ENCODE measurements around the gene DNAJC4. TPM values are rescaled to one million over a fixed set of nuclear protein-coding genes. Genes with fewer than 3 reads are reported as not detected.
A peak's percentile ranks its signal among the peaks of the same experiment; 100 is the strongest.

The DNAJC4 gene
- total and polyA plus RNA-seq, 11 donors: 31.2 to 123 (median 47.2) TPM

GRCh38 chr11:64229744-64230170 is 591 bp upstream of the DNAJC4 start:
- intact Hi-C loops (cut with DNase I): loop anchor here in 1 of 10 donors (5.0 kb wide), 1 partner anchor 42 kb away; the partner anchor contains the start of gene STIP1
- no peak for ATAC-seq
- DNase-seq: peak in 2 of 5 donors; percentile 28 to 47
- H3K36me3 ChIP-seq: no peaks in the 10 kb centered on the region
- 15 to 33% (median 31%) methylated on average over 6 to 13 of the region's 13 CpGs for WGBS, 4 donors
- H3K4me3 ChIP-seq: peak overlapping the region; percentile 48 to 86 (median 78)
- TF ChIP-seq CTCF (IDR thresholded peaks at IDR 0.05) (no peak), POLR2A (IDR thresholded peaks at IDR 0.05) (no peak)
- H3K27ac ChIP-seq: peak overlapping the region; percentile 92 to 98 (median 98)
- peaks cover 3 to 73% (median 53%) of the 10 kb centered on the region in 12 donors for H3K4me1 ChIP-seq
- no peaks in the 10 kb centered on the region for H3K9me3 ChIP-seq
- H3K27me3 ChIP-seq: no peaks in the 10 kb centered on the region

GRCh38 chr11:64230985-64231365 is 627 bp downstream of the DNAJC4 start:
- peak overlapping the region; percentile 48 to 86 (median 78) for H3K4me3 ChIP-seq
- H3K27me3 ChIP-seq: no peaks in the 10 kb centered on the region
- peaks cover 3 to 74% (median 54%) of the 10 kb centered on the region in 12 donors for H3K4me1 ChIP-seq
- H3K36me3 ChIP-seq: peaks cover 0 to under 1% (median 0%) of the 10 kb centered on the region in 9 donors
- no peaks in the 10 kb centered on the region for H3K9me3 ChIP-seq
- intact Hi-C loops (cut with DNase I): no loop called here
- peak overlapping the region; percentile 92 to 98 (median 98) for H3K27ac ChIP-seq
- ATAC-seq (no peak), DNase-seq (peak in 1 of 5 donors; percentile 9)
- 10 to 25% (median 14%) methylated on average over 7 to 8 of the region's 8 CpGs for WGBS, 4 donors
- TF ChIP-seq POLR2A (IDR thresholded peaks at IDR 0.05) (no peak), CTCF (IDR thresholded peaks at IDR 0.05) (no peak)

GRCh38 chr11:64231546-64231945 is 1.2 kb downstream of the DNAJC4 start:
- intact Hi-C loops (cut with DNase I): no loop called here
- Histone ChIP-seq H3K9me3 (no peaks in the 10 kb centered on the region), H3K4me3 (peak overlapping the region in 5 of 12 donors; percentile 68 to 86 (median 76)), H3K27ac (peak overlapping the region in 6 of 12 donors; percentile 39 to 98 (median 96)), H3K36me3 (peaks cover 0 to 4% (median 0%) of the 10 kb centered on the region in 9 donors), H3K4me1 (peaks cover 3 to 75% (median 55%) of the 10 kb centered on the region in 12 donors), H3K27me3 (no peaks in the 10 kb centered on the region)
- WGBS, 4 donors: 87 to 94% (median 91%) methylated on average over 7 of the region's 7 CpGs
- DNase-seq (peak in 1 of 5 donors; percentile 26), ATAC-seq (no peak)
- TF ChIP-seq POLR2A (IDR thresholded peaks at IDR 0.05): no peak
- no peak for TF ChIP-seq CTCF (IDR thresholded peaks at IDR 0.05)

GRCh38 chr11:64232182-64232966 is 2.0 kb downstream of the DNAJC4 start:
- intact Hi-C loops (cut with DNase I): no loop called here
- H3K27ac ChIP-seq: peak overlapping the region in 1 of 12 donors; percentile 43
- ATAC-seq (no peak), DNase-seq (peak in 1 of 5 donors; percentile 10)
- H3K4me3 ChIP-seq: no peak overlapping the region
- no peaks in the 10 kb centered on the region for H3K9me3 ChIP-seq
- peaks cover 0 to 7% (median under 1%) of the 10 kb centered on the region in 9 donors for H3K36me3 ChIP-seq
- WGBS, 4 donors: 84 to 87% (median 86%) methylated on average over 14 to 15 of the region's 15 CpGs
- H3K4me1 ChIP-seq: peaks cover 3 to 67% (median 46%) of the 10 kb centered on the region in 12 donors
- TF ChIP-seq POLR2A (IDR thresholded peaks at IDR 0.05) (no peak), CTCF (IDR thresholded peaks at IDR 0.05) (no peak)
- H3K27me3 ChIP-seq: no peaks in the 10 kb centered on the region

Measured in heart left ventricle (tissue), 16 donors.